Thyroid gland (tissue), 4 donors: ENCODE measurements around the gene RASL10A. TPM values are rescaled to one million over a fixed set of nuclear protein-coding genes. Genes with fewer than 3 reads are reported as not detected.

Experiments
- DNase-seq, 2 donors: peaks; one replicate each; pipeline ENCODE4 v3.0.0-alpha.2; 2019
- H3K27ac ChIP-seq, 3 donors: fragments of 200-600 bp; sonication (generic); 1 replicate in 2 of 3; 2 replicates in 1 of 3; pipeline ENCODE4 v1.5.1; 2016 to 2019; ENCODE audit warnings: mild to moderate bottlenecking in 1 of 3, moderate library complexity in 1 of 3
- H3K27me3 ChIP-seq: fragments of 200-600 bp; sonication (generic); one replicate; pipeline ENCODE4 v1.5.1; 2019
- H3K36me3 ChIP-seq, 2 donors: fragments of 200-600 bp; sonication (generic); one replicate each; pipeline ENCODE4 v1.5.1; 2016 to 2019
- H3K4me1 ChIP-seq, 2 donors: fragments of 200-600 bp; sonication (generic); one replicate each; pipeline ENCODE4 v1.5.1; 2017 to 2019
- H3K4me3 ChIP-seq, 3 donors: fragments of 200-600 bp; sonication (generic); replicated peaks in 1 of 3; 1 replicate in 2 of 3; 2 replicates in 1 of 3; pipeline ENCODE4 v1.5.1; 2016; ENCODE audit warnings: mild to moderate bottlenecking in 1 of 3
- H3K9me3 ChIP-seq: fragments of 200-600 bp; sonication (generic); one replicate; pipeline ENCODE4 v1.5.1; 2017
- CTCF ChIP-seq, 6 experiments: fragments of 200-600 bp in 3 of 6; fragments of 450-650 bp in 3 of 6; sonication (generic) in 3 of 6; IDR thresholded peaks; one replicate each; pipeline ENCODE4 v1.5.1; 2016 to 2019; ENCODE audit warnings: antibody characterized with exemption in 6 of 6, mild to moderate bottlenecking in 2 of 6, inconsistent platforms in 1 of 6, moderate library complexity in 1 of 6
- POLR2A ChIP-seq, 2 donors: fragments of 450-650 bp; IDR thresholded peaks; one replicate each; pipeline ENCODE4 v1.6.1; 2017; ENCODE audit warnings: antibody characterized with exemption in 2 of 2, mild to moderate bottlenecking in 2 of 2, moderate library complexity in 1 of 2
- WGBS, 2 donors: methylation state at CpG; one replicate each; pipeline ENCODE4 v1.1.5; 2017; 5-methylcytosine and 5-hydroxymethylcytosine counted together
- intact Hi-C: fragments of 100-400 bp; cut with DNase I; formaldehyde crosslinking; loops from one replicate; pipeline ENCODE4 v1.15.1; 2023
- total RNA-seq, 4 donors: library from RNA; depleted of rRNA; stranded (reverse); fragments of >200 nt; gene quantifications; one replicate each; pipeline ENCODE4 v1.2.3, GENCODE V29; 2016

Gene RASL10A
- total RNA-seq, 4 donors from 2014 or later: 0.67 to 1.7 TPM; not detected in 2

GRCh38 chr22:29314537-29315285 is 786 bp downstream of the RASL10A start:
- intact Hi-C loops: loop anchor here (10.0 kb wide), 1 partner anchor 70 kb away; the partner anchor contains the start of gene AP1B1
- no peak for DNase-seq
- Histone ChIP-seq H3K4me1 (peaks cover 24 to 51% of the 10 kb centered on the region in 2 donors), H3K27ac (no peak overlapping the region), H3K9me3 (no peaks in the 10 kb centered on the region), H3K36me3 (no peaks in the 10 kb centered on the region), H3K27me3 (peaks cover 17% of the 10 kb centered on the region), H3K4me3 (peak overlapping the region in 1 of 3 donors; percentile 14)
- 13 to 26% methylated on average over 8 to 12 of the region's 69 CpGs for WGBS, 2 donors
- no peak for TF ChIP-seq POLR2A (IDR thresholded peaks at IDR 0.05)
- TF ChIP-seq CTCF (IDR thresholded peaks at IDR 0.05): no peak

GRCh38 chr22:29313576-29314466 is 1.7 kb downstream of the RASL10A start:
- 12 to 20% methylated on average over 23 to 33 of the region's 51 CpGs for WGBS, 2 donors
- Histone ChIP-seq H3K4me3 (no peak overlapping the region), H3K27ac (no peak overlapping the region), H3K9me3 (no peaks in the 10 kb centered on the region), H3K4me1 (peaks cover 24 to 60% of the 10 kb centered on the region in 2 donors), H3K36me3 (no peaks in the 10 kb centered on the region), H3K27me3 (peaks cover 17% of the 10 kb centered on the region)
- intact Hi-C loops: loop anchor here (10.0 kb wide), 1 partner anchor 71 kb away; the partner anchor contains the start of gene AP1B1
- no peak for DNase-seq
- TF ChIP-seq POLR2A (IDR thresholded peaks at IDR 0.05): no peak
- no peak for TF ChIP-seq CTCF (IDR thresholded peaks at IDR 0.05)

- DNase-seq: peak; percentile 58 to 61
- Histone ChIP-seq H3K27ac (no peak overlapping the region), H3K4me3 (no peak overlapping the region), H3K27me3 (peaks cover 17% of the 10 kb centered on the region), H3K36me3 (no peaks in the 10 kb centered on the region), H3K4me1 (peaks cover 24 to 66% of the 10 kb centered on the region in 2 donors), H3K9me3 (no peaks in the 10 kb centered on the region)
- TF ChIP-seq POLR2A (IDR thresholded peaks at IDR 0.05) (no peak), CTCF (IDR thresholded peaks at IDR 0.05) (peak; percentile 18 to 72 (median 58))
- intact Hi-C loops: loop anchor here (10.0 kb wide), 1 partner anchor 72 kb away; the partner anchor contains the start of gene AP1B1
- 28 to 62% methylated on average over 3 to 12 of the region's 44 CpGs for WGBS, 2 donors
Measured at GRCh38 chr22:29313126-29313575, 2.3 kb downstream of the RASL10A start.

GRCh38 chr22:29312218-29313125 is 3.0 kb downstream of the RASL10A start:
- no peak for DNase-seq
- peaks cover 28 to 73% of the 10 kb centered on the region in 2 donors for H3K4me1 ChIP-seq
- intact Hi-C loops: loop anchor here (10.0 kb wide), 1 partner anchor 72 kb away; the partner anchor contains the start of gene AP1B1
- no peaks in the 10 kb centered on the region for H3K9me3 ChIP-seq
- no peak overlapping the region for H3K27ac ChIP-seq
- TF ChIP-seq POLR2A (IDR thresholded peaks at IDR 0.05) (no peak), CTCF (IDR thresholded peaks at IDR 0.05) (no peak)
- H3K4me3 ChIP-seq: no peak overlapping the region
- peaks cover 17% of the 10 kb centered on the region for H3K27me3 ChIP-seq
- 94 to 95% methylated on average over 24 to 25 of the region's 25 CpGs for WGBS, 2 donors
- H3K36me3 ChIP-seq: no peaks in the 10 kb centered on the region
